Pancreas (tissue), 10 donors: ENCODE data around the gene NECAP2. TPM values are rescaled to one million over a fixed set of nuclear protein-coding genes. Genes with fewer than 3 reads are reported as not detected.
A peak's percentile ranks its signal among the peaks of the same experiment; 100 is the strongest.
"Not testable (repeated sequence)": the region's sequence is repeated elsewhere in the genome, so short reads cannot be mapped to it uniquely, and the experiment has no call there.

Experiments used
- ATAC-seq, 4 donors: fragments of 200-7000 bp; cut with Tn5 transposase; one replicate each; pipeline versions ENCODE4 v1.8.0 to v1.9.1; 2020; ENCODE audit warnings: mild to moderate bottlenecking in 4 of 4, moderate library complexity in 4 of 4
- DNase-seq, 6 donors: peaks; one replicate each; pipeline ENCODE4 v3.0.0-alpha.2; 2020
- FAIRE-seq: peaks from 2 replicates; lab custom pipeline; 2012; peaks lifted over from hg19 to GRCh38; lab: Jason Lieb, UNC
- H3K27ac ChIP-seq, 4 donors: fragments of 200-600 bp; sonication (generic); 1 replicate in 3 of 4; 2 replicates in 1 of 4; pipeline versions ENCODE4 v1.5.0 to v1.8.0; 2020
- H3K27me3 ChIP-seq, 4 donors: fragments of 200-600 bp; one replicate each; pipeline ENCODE4 v1.8.0; 2021
- H3K36me3 ChIP-seq, 3 donors: fragments of 200-600 bp; sonication (generic) in 1 of 3; one replicate each; pipeline versions ENCODE4 v1.5.0 to v1.8.0; 2020 to 2021
- H3K4me1 ChIP-seq, 3 donors: fragments of 200-600 bp; one replicate each; pipeline ENCODE4 v1.8.0; 2021
- H3K4me3 ChIP-seq, 4 donors: fragments of 200-600 bp; sonication (generic) in 2 of 4; one replicate each; pipeline versions ENCODE4 v1.5.0 to v1.8.0; 2020 to 2021
- H3K9me3 ChIP-seq, 4 donors: fragments of 200-600 bp; one replicate each; pipeline ENCODE4 v1.8.0; 2021
- WGBS, 2 donors: extraction: QIAGEN DNeasy Blood & Tissue Kit; methylation state at CpG; one replicate each; pipeline ENCODE4 v1.1.7; 2013; 5-methylcytosine and 5-hydroxymethylcytosine counted together
- intact Hi-C, 3 donors: fragments of 100-400 bp; cut with DNase I; formaldehyde crosslinking; loops; one replicate each; pipeline versions ENCODE4 v1.11.1 to v1.14.2; 2022
- polyA plus RNA-seq, 2 donors: library from polyadenylated mRNA; stranded (reverse); fragments of 200-250 nt; gene quantifications; one replicate each; pipeline ENCODE4 v1.2.3, GENCODE V29; 2013
- total RNA-seq, 6 donors: library from RNA; stranded (reverse); fragmentation: NEBNext Ultra II Directional in 4 of 6; extraction: Animal tissue kit (Norgen Biotek cat#: 25700) in 4 of 6; gene quantifications; one replicate each; pipeline versions ENCODE4 v1.2.1 to v1.2.4, GENCODE V29; 2021 to 2023
- TF ChIP-seq, protein P1 (sequence below), 4 donors: fragments of 200-600 bp; sonication (generic) in 3 of 4; IDR thresholded peaks; one replicate each; pipeline versions ENCODE4 v1.5.0 to v1.8.0; 2021; ENCODE audit warnings: antibody characterized with exemption in 4 of 4
- donor health status: healthy with polysubstance abuse.
- donor health status: DM: no; HTN: no; CAD: no; lungs with moderate emphysema.
- donor health status: DM: no; HTN: no; CAD: no.
- donor health status: control.
- donor health status: control.
- donor health status: Bipolar disorder and iron deficiency.
- donor health status: DM: yes; HTN: yes; CAD: no.
- donor health status: DM: no; HTN: no; CAD: no.
- donor health status: DM: no; HTN: no; CAD: no.
- donor health status: DM: yes; HTN: yes; CAD: no.

Gene NECAP2
- total and polyA plus RNA-seq, 8 donors = 11.9 to 37.8 (median 16.6) TPM

DNA sequence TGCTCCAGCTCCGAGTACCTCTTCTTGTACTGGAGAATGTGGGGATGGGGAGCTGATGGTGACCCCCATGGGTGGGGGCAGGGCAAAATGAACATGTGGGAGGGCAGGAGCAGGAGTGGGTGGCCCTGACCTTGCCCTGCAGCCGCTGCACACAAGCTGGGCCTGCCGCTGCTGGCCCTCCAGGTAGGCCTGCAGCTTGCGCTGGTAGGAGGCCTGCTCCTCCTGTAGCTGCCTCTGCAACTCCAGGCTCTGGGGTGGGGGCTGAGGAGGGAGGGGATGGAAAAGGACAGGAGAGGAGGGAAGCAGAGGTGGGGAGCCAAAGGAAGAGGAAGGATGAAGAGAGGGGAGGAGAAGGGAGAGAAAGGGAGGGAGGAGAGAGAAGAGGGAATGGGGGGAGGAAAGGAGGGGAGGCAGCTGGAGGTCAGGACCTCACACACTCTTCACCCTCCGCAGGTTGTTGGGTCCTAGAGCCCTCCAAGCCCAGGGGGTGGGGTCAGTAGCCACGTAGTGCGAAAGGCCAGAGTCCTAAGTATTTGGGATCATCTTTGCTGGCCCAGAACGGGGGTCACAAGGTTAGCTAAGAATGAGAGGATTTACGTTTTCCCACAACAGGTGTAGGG is 50.6 kb downstream of the NECAP2 start:
- FAIRE-seq = no peak
- no peak for DNase-seq
- H3K36me3 ChIP-seq = no peaks in the 10 kb centered on the region
- TF ChIP-seq, protein P1, sequence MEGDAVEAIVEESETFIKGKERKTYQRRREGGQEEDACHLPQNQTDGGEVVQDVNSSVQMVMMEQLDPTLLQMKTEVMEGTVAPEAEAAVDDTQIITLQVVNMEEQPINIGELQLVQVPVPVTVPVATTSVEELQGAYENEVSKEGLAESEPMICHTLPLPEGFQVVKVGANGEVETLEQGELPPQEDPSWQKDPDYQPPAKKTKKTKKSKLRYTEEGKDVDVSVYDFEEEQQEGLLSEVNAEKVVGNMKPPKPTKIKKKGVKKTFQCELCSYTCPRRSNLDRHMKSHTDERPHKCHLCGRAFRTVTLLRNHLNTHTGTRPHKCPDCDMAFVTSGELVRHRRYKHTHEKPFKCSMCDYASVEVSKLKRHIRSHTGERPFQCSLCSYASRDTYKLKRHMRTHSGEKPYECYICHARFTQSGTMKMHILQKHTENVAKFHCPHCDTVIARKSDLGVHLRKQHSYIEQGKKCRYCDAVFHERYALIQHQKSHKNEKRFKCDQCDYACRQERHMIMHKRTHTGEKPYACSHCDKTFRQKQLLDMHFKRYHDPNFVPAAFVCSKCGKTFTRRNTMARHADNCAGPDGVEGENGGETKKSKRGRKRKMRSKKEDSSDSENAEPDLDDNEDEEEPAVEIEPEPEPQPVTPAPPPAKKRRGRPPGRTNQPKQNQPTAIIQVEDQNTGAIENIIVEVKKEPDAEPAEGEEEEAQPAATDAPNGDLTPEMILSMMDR (IDR thresholded peaks at IDR 0.05) = no peak
- H3K9me3 ChIP-seq = no peaks in the 10 kb centered on the region
- intact Hi-C loops = no loop called here
- no peaks in the 10 kb centered on the region for H3K27me3 ChIP-seq
- no peak overlapping the region for H3K27ac ChIP-seq
- H3K4me3 ChIP-seq = no peak overlapping the region
- ATAC-seq = no peak
- 81 to 94% methylated on average over 9 of the region's 9 CpGs for WGBS, 2 donors
- no peaks in the 10 kb centered on the region for H3K4me1 ChIP-seq

DNA sequence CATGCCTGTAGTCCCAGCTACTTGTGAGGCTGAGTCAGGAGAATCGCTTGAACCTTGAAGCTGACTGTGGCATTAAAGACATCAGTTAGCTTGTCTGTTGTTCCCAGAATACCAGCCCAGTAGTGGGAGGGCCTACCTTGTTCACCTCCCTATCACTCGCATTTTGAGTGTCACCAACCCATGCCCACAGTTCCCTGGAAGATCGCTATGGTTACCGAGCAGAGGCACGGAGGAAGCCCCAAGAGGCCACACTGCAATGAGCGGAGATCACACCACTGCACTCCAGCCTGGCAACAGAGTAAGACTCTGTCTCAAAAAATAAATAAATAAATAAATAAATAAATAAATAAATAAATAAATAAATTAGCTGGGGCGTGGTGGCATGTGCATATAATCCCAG is 52.4 kb downstream of the NECAP2 start:
- intact Hi-C loops, H3K36me3 ChIP-seq, H3K4me1 ChIP-seq, H3K9me3 ChIP-seq, DNase-seq, H3K4me3 ChIP-seq, H3K27ac ChIP-seq, FAIRE-seq, H3K27me3 ChIP-seq: not testable (repeated sequence)
- ATAC-seq = peak in 1 of 4 donors; percentile 54
- 89 to 90% methylated on average over 7 of the region's 7 CpGs for WGBS, 2 donors

DNA sequence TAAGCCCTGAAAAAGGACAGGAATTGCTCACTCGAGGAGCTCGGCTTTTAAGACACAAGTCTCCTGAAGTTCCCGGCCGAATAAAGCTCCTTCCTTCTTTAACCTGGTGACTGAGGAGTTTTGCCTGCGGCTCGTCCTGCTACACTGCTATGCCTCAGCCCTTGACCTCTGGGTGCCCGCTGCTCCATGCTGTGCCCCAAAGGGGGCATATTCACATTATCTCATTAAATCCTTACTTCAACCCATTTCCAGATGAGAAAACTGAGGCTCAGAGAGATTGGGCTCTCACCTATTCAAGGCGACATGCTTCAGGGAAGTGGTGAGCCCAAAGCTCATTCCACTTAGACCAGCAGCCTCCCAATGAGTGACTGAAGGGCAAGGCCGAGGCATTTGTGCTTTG is 53.2 kb downstream of the NECAP2 start:
- H3K36me3 ChIP-seq, FAIRE-seq, ATAC-seq, H3K4me1 ChIP-seq, H3K9me3 ChIP-seq, H3K27ac ChIP-seq, DNase-seq, intact Hi-C loops, H3K27me3 ChIP-seq, H3K4me3 ChIP-seq: not testable (repeated sequence)
- WGBS, 2 donors = 82 to 94% methylated on average over 9 of the region's 9 CpGs

DNA sequence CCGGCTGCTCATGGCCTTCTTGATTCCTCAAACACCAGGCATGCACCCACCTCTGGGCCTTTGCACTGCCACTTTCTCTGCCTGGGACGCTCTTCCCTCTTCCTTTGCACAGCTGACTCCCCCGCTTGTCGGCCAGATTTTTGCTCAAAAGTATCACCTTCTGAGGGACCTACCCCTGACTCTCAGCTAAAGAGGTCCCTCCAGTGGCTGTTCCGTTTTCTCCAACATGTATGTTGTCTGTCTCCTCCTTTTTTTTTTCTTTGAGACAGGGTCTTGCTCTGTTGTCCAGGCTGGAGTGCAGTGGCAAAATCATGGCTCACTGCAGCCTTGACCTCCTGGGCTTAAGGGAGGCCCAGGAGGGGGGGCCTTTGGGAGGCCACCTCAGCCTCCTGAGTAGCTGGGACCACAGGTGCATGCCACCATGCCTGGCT is 57.0 kb downstream of the NECAP2 start:
- H3K4me1 ChIP-seq, H3K27me3 ChIP-seq, H3K36me3 ChIP-seq, ATAC-seq, FAIRE-seq, H3K9me3 ChIP-seq, H3K4me3 ChIP-seq, H3K27ac ChIP-seq, DNase-seq, intact Hi-C loops: not testable (repeated sequence)
- 91 to 93% methylated on average over 5 of the region's 5 CpGs for WGBS, 2 donors

DNA sequence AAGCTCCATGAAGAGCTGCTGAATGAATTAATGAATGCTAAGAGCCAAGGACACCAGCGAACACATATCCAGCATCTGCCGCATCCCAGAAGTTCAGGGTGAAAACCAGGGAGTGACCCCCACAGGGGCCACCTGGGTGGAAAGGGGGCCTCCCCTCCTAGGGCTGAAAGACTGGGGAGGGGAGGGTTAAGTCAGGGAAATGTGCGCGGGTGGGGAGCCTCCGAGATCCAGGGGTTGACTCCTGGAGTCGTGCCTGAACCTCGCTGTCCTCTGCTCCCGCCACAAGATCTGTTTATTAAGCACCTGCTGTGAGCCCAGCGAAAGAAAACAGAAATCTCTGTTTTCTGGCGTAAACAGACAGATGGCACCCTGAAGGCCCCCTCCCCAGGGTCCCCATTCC is 57.5 kb downstream of the NECAP2 start:
- peak overlapping the region in 2 of 4 donors; percentile 53 to 68 for H3K27ac ChIP-seq
- intact Hi-C loops, H3K9me3 ChIP-seq, ATAC-seq, FAIRE-seq, H3K36me3 ChIP-seq, H3K27me3 ChIP-seq, DNase-seq, H3K4me1 ChIP-seq: not testable (repeated sequence)
- 22 to 29% methylated on average over 10 of the region's 10 CpGs for WGBS, 2 donors
- peak overlapping the region in 2 of 4 donors; percentile 85 to 89 for H3K4me3 ChIP-seq

DNA sequence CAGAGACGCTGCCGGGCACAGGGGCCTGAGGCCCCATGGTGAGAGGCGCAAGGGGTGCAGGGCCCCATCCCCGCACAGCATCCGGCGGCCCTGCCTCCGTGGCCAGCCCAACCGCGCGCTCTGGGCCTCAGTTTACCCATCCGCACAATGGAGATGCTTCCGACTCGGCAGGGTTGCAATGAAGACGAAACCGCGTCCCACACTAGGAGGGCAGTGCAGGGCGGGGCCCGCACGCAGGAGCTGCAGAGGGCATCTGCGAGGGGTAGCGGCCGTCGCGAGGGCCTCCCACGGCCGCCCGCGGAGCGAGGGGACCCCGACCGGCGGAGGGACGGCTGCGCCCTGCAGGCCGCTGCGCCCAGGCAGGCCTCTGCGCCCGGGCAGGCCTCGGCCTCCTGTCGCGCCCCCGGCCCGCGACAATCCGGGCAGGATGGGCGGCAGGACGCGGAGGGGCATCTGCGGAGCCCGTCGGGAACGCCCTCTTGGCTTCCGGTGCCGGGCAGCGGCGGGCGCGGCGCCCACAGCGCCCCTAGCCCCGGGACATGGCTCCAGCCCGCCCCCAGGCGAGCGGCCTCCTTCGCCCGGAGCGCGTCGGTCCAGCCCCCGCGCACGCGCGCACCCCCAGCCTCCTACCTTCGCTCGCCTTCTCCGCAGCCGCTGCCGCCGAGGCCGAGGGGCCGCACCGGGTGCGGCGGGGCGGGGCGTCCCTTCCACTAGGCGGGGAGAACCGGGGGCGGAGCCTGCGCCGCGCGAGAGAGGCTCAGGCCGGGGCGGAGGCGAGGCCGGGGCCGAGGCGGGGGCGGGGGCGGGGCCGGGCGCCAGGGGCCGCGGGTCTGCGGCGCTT is 58.3 kb downstream of the NECAP2 start:
- FAIRE-seq (no peak), ATAC-seq (peak; percentile 93 to 96 (median 96)), DNase-seq (peak; percentile 88 to 97 (median 92))
- 0 to 1% methylated on average over 72 to 108 of the region's 108 CpGs for WGBS, 2 donors
- peak overlapping the region; percentile 74 to 89 (median 86) for H3K4me3 ChIP-seq
- no peaks in the 10 kb centered on the region for H3K36me3 ChIP-seq
- TF ChIP-seq, protein P1 (IDR thresholded peaks at IDR 0.05) = no peak
- H3K4me1 ChIP-seq = no peaks in the 10 kb centered on the region
- H3K27me3 ChIP-seq = no peaks in the 10 kb centered on the region
- peak overlapping the region; percentile 13 to 68 (median 54) for H3K27ac ChIP-seq
- intact Hi-C loops = no loop called here
- no peaks in the 10 kb centered on the region for H3K9me3 ChIP-seq

DNA sequence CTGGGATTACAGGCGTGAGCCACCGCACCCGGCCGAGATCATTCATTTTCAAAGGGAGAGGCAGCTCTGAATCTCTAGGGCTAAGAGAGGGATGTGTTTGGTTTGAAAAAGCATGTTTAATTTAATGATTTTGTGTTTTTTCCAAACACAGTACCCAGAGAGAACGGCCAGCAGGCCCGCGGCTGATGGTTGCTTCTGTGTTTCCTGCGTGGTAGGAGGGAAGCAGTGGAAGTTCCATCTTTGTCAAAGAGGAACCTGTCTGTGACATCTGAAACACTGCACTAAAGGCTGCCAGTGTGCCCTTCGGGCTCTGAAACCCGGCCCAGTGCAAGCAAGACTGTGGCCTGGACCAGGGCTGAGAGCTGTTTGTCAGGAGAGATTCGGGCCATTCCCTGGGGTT is 59.9 kb downstream of the NECAP2 start:
- H3K4me3 ChIP-seq, H3K27ac ChIP-seq, H3K4me1 ChIP-seq, H3K9me3 ChIP-seq, DNase-seq, H3K27me3 ChIP-seq, FAIRE-seq, ATAC-seq, H3K36me3 ChIP-seq, intact Hi-C loops: not testable (repeated sequence)
- WGBS, 2 donors = 89 to 95% methylated on average over 11 of the region's 11 CpGs

DNA sequence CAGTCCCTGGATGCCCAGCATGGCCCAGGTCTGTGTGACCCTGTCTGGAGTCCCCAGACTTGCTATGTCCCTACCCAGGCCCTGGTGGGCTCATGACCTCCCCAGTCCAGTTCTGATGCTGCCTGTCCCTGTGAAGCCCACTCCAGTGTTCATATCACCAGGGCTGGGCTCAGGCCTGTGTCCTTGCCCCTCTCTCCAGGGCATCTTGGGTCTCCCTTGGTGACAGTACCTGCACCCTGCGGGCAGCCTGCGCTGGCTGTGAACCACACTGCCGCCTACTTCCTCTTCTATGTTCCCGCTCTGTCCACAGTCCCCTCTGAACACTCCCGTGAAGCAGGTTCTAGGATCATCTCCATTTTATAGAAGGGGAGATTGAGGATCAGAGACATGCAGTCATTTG is 60.5 kb downstream of the NECAP2 start:
- H3K27ac ChIP-seq, H3K9me3 ChIP-seq, H3K27me3 ChIP-seq, H3K4me3 ChIP-seq, ATAC-seq, H3K4me1 ChIP-seq, FAIRE-seq, H3K36me3 ChIP-seq, intact Hi-C loops, DNase-seq: not testable (repeated sequence)
- whole genome bisulfite sequencing, 2 donors = 94 to 95% methylated on average over 5 of the region's 5 CpGs

DNA sequence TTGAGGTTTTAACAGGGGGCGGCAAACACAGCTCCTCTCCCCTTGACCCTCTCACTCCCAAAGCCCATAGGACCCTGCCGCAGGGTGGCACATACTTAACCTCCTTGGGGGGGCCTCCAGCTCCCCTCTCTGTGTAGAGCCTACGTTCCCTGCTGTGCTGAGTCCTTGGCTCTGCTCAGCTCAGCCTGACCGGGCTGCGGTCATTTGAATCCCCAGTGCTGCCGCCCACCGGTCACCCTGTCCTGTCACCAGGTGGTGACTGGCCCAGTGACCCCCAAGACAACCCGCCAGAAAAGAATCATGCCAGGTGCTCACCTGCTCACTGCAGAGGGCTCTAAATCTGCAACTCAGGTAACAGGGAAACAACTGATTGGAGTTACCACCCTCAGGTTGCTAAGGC is 60.9 kb downstream of the NECAP2 start:
- FAIRE-seq, DNase-seq, H3K36me3 ChIP-seq, H3K27ac ChIP-seq, H3K4me3 ChIP-seq, H3K9me3 ChIP-seq, intact Hi-C loops, H3K4me1 ChIP-seq, H3K27me3 ChIP-seq, ATAC-seq: not testable (repeated sequence)
- 81 to 82% methylated on average over 8 of the region's 8 CpGs for WGBS, 2 donors
